Neuronal stem cell (in vitro differentiated cells): ENCODE data around the gene SERINC3.
A peak's percentile ranks its signal among the peaks of the same experiment; 100 is the strongest.

Experiments used
- DNase-seq: peaks from one replicate; pipeline ENCODE4 v3.0.0-alpha.2; 2013; ENCODE audit warnings: low spot score
- H2AFZ ChIP-seq: one replicate; pipeline ENCODE4 v1.6.1; 2013; ENCODE audit warnings: mild to moderate bottlenecking, low read length, inconsistent platforms
- H2AK5ac ChIP-seq: 2 replicates; pipeline ENCODE4 v1.6.1; 2013; ENCODE audit warnings: low read depth, mild to moderate bottlenecking, inconsistent platforms, low read length, moderate library complexity, mixed read lengths
- H2BK120ac ChIP-seq: 2 replicates; pipeline ENCODE4 v1.6.1; 2013; ENCODE audit warnings: low read depth, mild to moderate bottlenecking, inconsistent platforms, low read length, moderate library complexity, mixed read lengths
- H2BK12ac ChIP-seq: one replicate; pipeline ENCODE4 v1.6.1; 2013; ENCODE audit warnings: low read length, inconsistent platforms
- H2BK15ac ChIP-seq: 2 replicates; pipeline ENCODE4 v1.6.1; 2013; ENCODE audit warnings: mild to moderate bottlenecking, low read length, inconsistent platforms, mixed read lengths
- H2BK5ac ChIP-seq: one replicate; pipeline ENCODE4 v1.6.1; 2013; ENCODE audit warnings: inconsistent platforms, mild to moderate bottlenecking, low read length, moderate library complexity
- H3K14ac ChIP-seq: one replicate; pipeline ENCODE4 v1.6.1; 2013; ENCODE audit warnings: low read length, inconsistent platforms
- H3K18ac ChIP-seq: 2 replicates; pipeline ENCODE4 v1.6.1; 2013; ENCODE audit warnings: low read length, inconsistent platforms
- H3K23ac ChIP-seq: 2 replicates; pipeline ENCODE4 v1.6.1; 2013; ENCODE audit warnings: low read depth, mild to moderate bottlenecking, mixed read lengths, low read length, inconsistent platforms; ENCODE audit not compliant: poor library complexity
- H3K27ac ChIP-seq: replicated peaks from 3 replicates; pipeline ENCODE4 v1.5.1; 2013; ENCODE audit warnings: low read length, inconsistent platforms
- H3K27me3 ChIP-seq, 3 experiments: 2 replicates each; pipeline ENCODE4 v1.6.1; 2013; ENCODE audit warnings: low read length in 3 of 3, mild to moderate bottlenecking in 2 of 3, inconsistent platforms in 1 of 3, low read depth in 1 of 3, mixed read lengths in 1 of 3, moderate library complexity in 1 of 3; ENCODE audit not compliant: control insufficient read depth in 3 of 3, insufficient read depth in 3 of 3
- H3K36me3 ChIP-seq, 2 donors: replicated peaks in 1 of 2; 2 replicates each; pipeline ENCODE4 v1.6.1; 2013; ENCODE audit warnings: low read length in 2 of 2; ENCODE audit not compliant: control insufficient read depth in 2 of 2, insufficient read depth in 2 of 2
- H3K4ac ChIP-seq: 2 replicates; pipeline ENCODE4 v1.6.1; 2013; ENCODE audit warnings: inconsistent platforms, mild to moderate bottlenecking, low read length, moderate library complexity
- H3K4me1 ChIP-seq, 2 donors: 1 replicate in 1 of 2; 2 replicates in 1 of 2; pipeline ENCODE4 v1.6.1; 2013; ENCODE audit warnings: low read length in 2 of 2, low read depth in 1 of 2; ENCODE audit not compliant: control insufficient read depth in 2 of 2, insufficient read depth in 1 of 2
- H3K4me2 ChIP-seq: one replicate; pipeline ENCODE4 v1.6.1; 2013; ENCODE audit warnings: mild to moderate bottlenecking, low read length, inconsistent platforms; ENCODE audit not compliant: insufficient read depth, poor library complexity, severe bottlenecking
- H3K4me3 ChIP-seq, 2 donors: 2 replicates each; pipeline ENCODE4 v1.5.1; 2013; ENCODE audit warnings: low read length in 2 of 2, mild to moderate bottlenecking in 2 of 2, inconsistent platforms in 1 of 2, moderate library complexity in 1 of 2
- H3K79me1 ChIP-seq: one replicate; pipeline ENCODE4 v1.6.1; 2013; ENCODE audit warnings: low read depth, mild to moderate bottlenecking, inconsistent platforms, low read length, moderate library complexity
- H3K9ac ChIP-seq: one replicate; pipeline ENCODE4 v1.6.1; 2013; ENCODE audit warnings: mild to moderate bottlenecking, low read depth, low read length, inconsistent platforms; ENCODE audit not compliant: poor library complexity
- H3K9me3 ChIP-seq, 2 donors: replicated peaks in 1 of 2; 2 replicates each; pipeline versions ENCODE3 to v1.6.1; 2013; ENCODE audit warnings: low read length in 2 of 2, mild to moderate bottlenecking in 2 of 2, inconsistent platforms in 1 of 2, low read depth in 1 of 2, mixed read lengths in 1 of 2, moderate library complexity in 1 of 2; ENCODE audit not compliant: control insufficient read depth in 2 of 2, insufficient read depth in 1 of 2
- H4K8ac ChIP-seq: one replicate; pipeline ENCODE4 v1.6.1; 2013; ENCODE audit warnings: low read depth, mild to moderate bottlenecking, inconsistent platforms, low read length, moderate library complexity
- H4K91ac ChIP-seq: one replicate; pipeline ENCODE4 v1.6.1; 2013; ENCODE audit warnings: low read length, low read depth, mild to moderate bottlenecking, inconsistent platforms; ENCODE audit not compliant: poor library complexity
- WGBS, 2 donors: extraction: QIAGEN DNeasy Blood & Tissue Kit; methylation state at CpG; one replicate each; pipeline ENCODE4 v1.1.7; 2013; ENCODE audit warnings: missing lambda C conversion rate in 2 of 2, mixed read lengths in 1 of 2; ENCODE audit not compliant: insufficient read length in 2 of 2, insufficient replicate concordance in 1 of 2; ENCODE audit errors: extremely low coverage in 2 of 2; 5-methylcytosine and 5-hydroxymethylcytosine counted together

Gene SERINC3

DNA sequence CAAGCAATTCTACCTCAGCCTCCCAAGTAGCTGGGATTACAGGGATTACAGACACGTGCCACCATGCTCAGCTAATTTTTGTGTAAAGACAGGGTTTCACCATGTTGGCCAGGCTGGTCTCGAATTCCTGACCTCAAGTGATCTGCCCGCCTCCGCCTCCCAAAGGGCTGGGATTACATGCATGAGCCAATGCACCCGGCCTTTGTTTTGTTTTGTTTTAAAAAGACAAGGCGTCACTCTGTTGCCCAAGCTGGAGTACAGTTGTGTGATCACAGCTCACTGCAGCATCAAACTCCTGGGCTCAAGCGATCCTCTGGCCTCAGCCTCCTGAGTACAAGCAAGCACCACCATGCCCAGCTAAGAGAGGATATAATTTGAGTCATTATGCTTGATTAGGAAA lies 5.4 kb downstream of the SERINC3 start:
- H4K8ac ChIP-seq = no peak overlapping the region
- H3K4me2 ChIP-seq = no peak overlapping the region
- H4K91ac ChIP-seq = no peak overlapping the region
- H3K4ac ChIP-seq = no peak overlapping the region
- no peaks in the 10 kb centered on the region for H3K27me3 ChIP-seq
- H3K14ac ChIP-seq = no peak overlapping the region
- H3K4me3 ChIP-seq = no peak overlapping the region
- no peak overlapping the region for H2AFZ ChIP-seq
- no peak overlapping the region for H2BK120ac ChIP-seq
- H3K4me1 ChIP-seq = peaks cover 6 to 11% of the 10 kb centered on the region in 2 donors
- peaks cover 0 to 20% of the 10 kb centered on the region in 2 donors for H3K36me3 ChIP-seq
- H3K27ac ChIP-seq = no peak overlapping the region
- H3K23ac ChIP-seq = no peak overlapping the region
- H3K9ac ChIP-seq = peak overlapping the region; percentile 44
- peaks cover 2% of the 10 kb centered on the region for H3K79me1 ChIP-seq
- H2BK12ac ChIP-seq = no peak overlapping the region
- H3K18ac ChIP-seq = no peak overlapping the region
- no peaks in the 10 kb centered on the region for H3K9me3 ChIP-seq
- DNase-seq = no peak
- H2BK15ac ChIP-seq = no peak overlapping the region
- WGBS, 2 donors = no CpG with 5 or more reads among the region's 7 CpGs
- no peak overlapping the region for H2AK5ac ChIP-seq
- no peak overlapping the region for H2BK5ac ChIP-seq

DNA sequence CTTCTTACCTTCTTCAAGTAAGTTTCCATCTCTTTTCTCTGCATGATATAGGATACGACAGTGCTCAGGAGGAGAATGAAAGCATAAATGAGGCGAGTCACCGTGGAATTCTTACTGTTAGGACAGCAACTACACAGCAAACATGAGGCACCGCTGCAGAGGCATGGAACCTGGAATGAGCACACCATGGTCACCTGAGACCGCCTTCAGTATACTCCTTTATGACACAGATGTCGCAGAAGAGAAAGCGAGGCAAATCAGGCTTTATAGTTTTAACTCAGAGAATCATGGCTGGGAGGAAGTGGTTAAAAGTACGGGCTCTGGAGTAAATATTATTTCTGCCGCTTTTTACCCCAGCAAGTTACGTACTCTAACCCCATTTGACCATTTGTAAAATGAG lies 8.0 kb downstream of the SERINC3 start:
- peaks cover 3 to 42% of the 10 kb centered on the region in 2 donors for H3K36me3 ChIP-seq
- H3K4me2 ChIP-seq = no peak overlapping the region
- H3K27me3 ChIP-seq = no peaks in the 10 kb centered on the region
- H2AK5ac ChIP-seq = no peak overlapping the region
- peaks cover 0 to 2% of the 10 kb centered on the region in 2 donors for H3K4me1 ChIP-seq
- no peak overlapping the region for H3K27ac ChIP-seq
- no peak overlapping the region for H3K4ac ChIP-seq
- H3K79me1 ChIP-seq = no peaks in the 10 kb centered on the region
- no peak overlapping the region for H3K14ac ChIP-seq
- no peak overlapping the region for H3K9ac ChIP-seq
- no peak overlapping the region for H2BK5ac ChIP-seq
- H4K8ac ChIP-seq = no peak overlapping the region
- no CpG with 5 or more reads among the region's 10 CpGs for WGBS, 2 donors
- no peak for DNase-seq
- H2AFZ ChIP-seq = no peak overlapping the region
- no peak overlapping the region for H2BK12ac ChIP-seq
- H4K91ac ChIP-seq = no peak overlapping the region
- no peak overlapping the region for H2BK15ac ChIP-seq
- H3K9me3 ChIP-seq = no peaks in the 10 kb centered on the region
- H3K23ac ChIP-seq = no peak overlapping the region
- H2BK120ac ChIP-seq = no peak overlapping the region
- H3K18ac ChIP-seq = no peak overlapping the region
- H3K4me3 ChIP-seq = no peak overlapping the region

DNA sequence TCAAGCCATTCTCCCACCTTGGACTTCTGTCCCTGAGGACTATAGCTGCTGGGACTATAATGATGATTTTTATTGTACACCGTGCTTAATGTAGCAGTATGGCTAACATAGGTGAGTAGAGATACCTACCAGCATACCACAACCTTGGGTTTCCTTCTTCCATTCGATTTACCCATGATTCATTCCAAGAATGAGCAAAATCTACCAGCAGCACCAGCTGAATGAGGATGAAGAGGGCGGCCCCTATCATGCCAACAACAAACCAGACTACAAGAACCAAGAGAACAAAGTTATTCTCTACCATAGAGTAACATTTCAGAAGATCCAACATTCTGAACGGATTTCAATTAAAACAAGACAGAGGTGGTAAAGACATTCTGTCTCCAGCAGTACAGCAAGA lies 12.1 kb downstream of the SERINC3 start:
- Histone ChIP-seq H3K27me3 (no peaks in the 10 kb centered on the region), H3K36me3 (peaks cover 6 to 78% of the 10 kb centered on the region in 2 donors), H2BK12ac (no peak overlapping the region), H2BK120ac (no peak overlapping the region), H4K8ac (no peak overlapping the region), H3K23ac (no peak overlapping the region), H3K9ac (no peak overlapping the region), H2BK5ac (no peak overlapping the region), H3K27ac (no peak overlapping the region), H3K79me1 (no peaks in the 10 kb centered on the region), H3K4me3 (no peak overlapping the region), H3K14ac (no peak overlapping the region), H3K18ac (no peak overlapping the region), H3K4ac (no peak overlapping the region), H4K91ac (no peak overlapping the region), H3K9me3 (no peaks in the 10 kb centered on the region), H2AFZ (no peak overlapping the region), H2BK15ac (no peak overlapping the region), H3K4me1 (no peaks in the 10 kb centered on the region), H2AK5ac (no peak overlapping the region), H3K4me2 (no peak overlapping the region)
- WGBS, 2 donors = no CpG with 5 or more reads among the region's 4 CpGs
- DNase-seq = no peak

DNA sequence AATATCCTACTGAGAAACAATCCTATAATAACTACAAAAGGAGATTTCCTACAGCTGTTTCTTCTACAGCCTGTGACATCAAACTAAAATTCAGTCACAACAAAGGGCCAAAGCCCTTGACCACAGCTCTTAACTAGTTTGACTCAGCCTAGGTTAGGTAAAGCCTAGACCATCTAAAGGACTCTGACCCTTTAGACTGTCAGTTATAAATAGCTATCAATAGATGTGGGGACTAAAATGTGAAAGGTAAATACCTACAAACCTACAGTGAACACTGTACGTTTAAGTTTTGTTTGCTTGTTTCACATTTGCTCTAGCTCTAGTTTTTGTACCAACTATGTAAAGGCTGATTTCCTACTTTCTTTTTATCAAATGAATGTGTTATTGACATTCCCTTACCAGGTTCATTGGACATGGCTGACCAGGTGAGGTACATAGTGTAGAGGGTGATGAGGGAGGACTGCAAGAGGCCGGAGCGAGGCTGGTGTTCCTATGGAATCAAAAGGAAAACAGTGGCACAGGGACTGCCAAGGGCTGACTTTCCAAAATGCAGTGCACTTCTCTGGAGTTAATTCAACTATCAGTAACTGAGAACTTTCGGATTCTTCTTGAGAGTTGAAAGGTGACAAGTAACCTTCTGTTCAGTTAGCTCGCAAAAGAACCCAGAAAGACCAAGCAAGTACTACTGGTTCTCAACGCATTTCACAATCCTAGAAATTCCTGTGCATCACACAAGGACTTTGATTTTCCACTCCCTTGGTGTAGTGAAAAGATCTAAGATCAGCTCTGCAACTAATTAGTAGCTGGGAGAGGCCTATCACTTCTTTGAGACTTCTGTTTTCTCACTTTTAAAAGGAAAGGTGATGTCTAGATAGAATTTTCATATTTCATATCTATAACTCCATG lies 17.2 kb downstream of the SERINC3 start:
- Histone ChIP-seq H3K79me1 (no peaks in the 10 kb centered on the region), H3K18ac (no peak overlapping the region), H3K4ac (no peak overlapping the region), H2BK12ac (no peak overlapping the region), H2AK5ac (no peak overlapping the region), H2BK120ac (no peak overlapping the region), H4K91ac (no peak overlapping the region), H3K4me1 (no peaks in the 10 kb centered on the region), H3K4me2 (no peak overlapping the region), H3K9me3 (no peaks in the 10 kb centered on the region), H3K4me3 (no peak overlapping the region), H2AFZ (no peak overlapping the region), H2BK15ac (no peak overlapping the region), H2BK5ac (no peak overlapping the region), H3K27ac (no peak overlapping the region), H4K8ac (no peak overlapping the region), H3K23ac (no peak overlapping the region), H3K14ac (no peak overlapping the region), H3K36me3 (peaks cover 19 to 94% of the 10 kb centered on the region in 2 donors), H3K27me3 (no peaks in the 10 kb centered on the region), H3K9ac (no peak overlapping the region)
- WGBS, 2 donors = no CpG with 5 or more reads among the region's 6 CpGs
- DNase-seq = no peak
